ENCODE results near the gene ANXA5.

DNA sequence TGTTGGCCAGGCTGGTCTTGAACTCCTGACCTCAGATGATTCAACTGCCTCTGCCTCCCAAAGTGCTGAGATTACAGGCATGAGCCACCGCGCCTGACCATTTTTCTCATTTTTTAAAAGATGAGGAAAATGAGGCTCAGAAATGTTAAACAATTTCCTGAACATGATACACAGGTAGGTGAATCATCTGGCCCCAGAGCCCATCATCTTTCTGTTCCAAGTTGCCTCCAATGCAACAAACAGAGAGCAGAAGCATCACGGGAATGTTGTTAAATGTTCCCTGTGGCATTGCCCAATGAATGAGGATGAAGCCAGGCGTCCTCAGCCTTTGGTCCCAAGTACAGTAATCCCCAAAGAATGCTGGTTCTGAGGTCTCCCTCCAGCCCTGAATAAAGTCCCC lies 31.3 kb upstream of the ANXA5 start:
- TF ChIP-seq, protein P1, sequence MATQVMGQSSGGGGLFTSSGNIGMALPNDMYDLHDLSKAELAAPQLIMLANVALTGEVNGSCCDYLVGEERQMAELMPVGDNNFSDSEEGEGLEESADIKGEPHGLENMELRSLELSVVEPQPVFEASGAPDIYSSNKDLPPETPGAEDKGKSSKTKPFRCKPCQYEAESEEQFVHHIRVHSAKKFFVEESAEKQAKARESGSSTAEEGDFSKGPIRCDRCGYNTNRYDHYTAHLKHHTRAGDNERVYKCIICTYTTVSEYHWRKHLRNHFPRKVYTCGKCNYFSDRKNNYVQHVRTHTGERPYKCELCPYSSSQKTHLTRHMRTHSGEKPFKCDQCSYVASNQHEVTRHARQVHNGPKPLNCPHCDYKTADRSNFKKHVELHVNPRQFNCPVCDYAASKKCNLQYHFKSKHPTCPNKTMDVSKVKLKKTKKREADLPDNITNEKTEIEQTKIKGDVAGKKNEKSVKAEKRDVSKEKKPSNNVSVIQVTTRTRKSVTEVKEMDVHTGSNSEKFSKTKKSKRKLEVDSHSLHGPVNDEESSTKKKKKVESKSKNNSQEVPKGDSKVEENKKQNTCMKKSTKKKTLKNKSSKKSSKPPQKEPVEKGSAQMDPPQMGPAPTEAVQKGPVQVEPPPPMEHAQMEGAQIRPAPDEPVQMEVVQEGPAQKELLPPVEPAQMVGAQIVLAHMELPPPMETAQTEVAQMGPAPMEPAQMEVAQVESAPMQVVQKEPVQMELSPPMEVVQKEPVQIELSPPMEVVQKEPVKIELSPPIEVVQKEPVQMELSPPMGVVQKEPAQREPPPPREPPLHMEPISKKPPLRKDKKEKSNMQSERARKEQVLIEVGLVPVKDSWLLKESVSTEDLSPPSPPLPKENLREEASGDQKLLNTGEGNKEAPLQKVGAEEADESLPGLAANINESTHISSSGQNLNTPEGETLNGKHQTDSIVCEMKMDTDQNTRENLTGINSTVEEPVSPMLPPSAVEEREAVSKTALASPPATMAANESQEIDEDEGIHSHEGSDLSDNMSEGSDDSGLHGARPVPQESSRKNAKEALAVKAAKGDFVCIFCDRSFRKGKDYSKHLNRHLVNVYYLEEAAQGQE (IDR thresholded peaks at IDR 0.05; ENCODE audit: insufficient read depth in 1 of 2, low read depth in 2 of 2, low read length in 2 of 2): no peak
- no peak for TF ChIP-seq SIN3A (IDR thresholded peaks at IDR 0.05; ENCODE audit: borderline replicate concordance, insufficient read depth, low read length)
- no peak for TF ChIP-seq POLR2AphosphoS5 (IDR thresholded peaks at IDR 0.05; ENCODE audit: low read depth, low read length)
